BJ (cell line): ENCODE results near the gene ACTC1. TPM values are rescaled to one million over a fixed set of nuclear protein-coding genes. Genes with fewer than 3 reads are reported as not detected.

Experiments
- CTCF ChIA-PET: fragments of 350-600 bp; formaldehyde crosslinking; extraction: SDS; loops from one replicate; lab custom pipeline; 2021; ENCODE audit warnings: antibody characterized with exemption, inconsistent platforms; lab: Yijun Ruan, JAX
- POLR2A ChIA-PET: fragments of 300-600 bp; sonication (Branson Sonifier 250); formaldehyde crosslinking; extraction: SDS; loops from one replicate; lab custom pipeline; 2021; ENCODE audit warnings: antibody characterized with exemption; lab: Charles Lee
- DNase-seq: peaks from one replicate; pipeline ENCODE4 v3.0.0-alpha.2; 2011; ENCODE audit warnings: low read depth
- H3K27me3 ChIP-seq: 2 replicates; pipeline ENCODE4 v1.6.0; 2011; ENCODE audit warnings: low read length; ENCODE audit not compliant: control insufficient read depth, insufficient read depth
- H3K36me3 ChIP-seq: 2 replicates; pipeline ENCODE4 v1.5.1; 2011; ENCODE audit warnings: low read length; ENCODE audit not compliant: control insufficient read depth, insufficient read depth
- H3K4me3 ChIP-seq: 2 replicates; pipeline ENCODE4 v1.5.1; 2011; ENCODE audit warnings: low read depth, mild to moderate bottlenecking, control low read depth, low read length
- polyA plus RNA-seq: library from polyadenylated mRNA; depleted of rRNA; stranded (reverse); fragments of >200 nt; gene quantifications from 2 replicates; pipeline ENCODE4 v1.2.3, GENCODE V29; 2011
- TF ChIP-seq, protein P1 (sequence below): IDR thresholded peaks from 2 replicates; pipeline ENCODE4 v1.5.1; 2011; ENCODE audit warnings: low read depth, mild to moderate bottlenecking, control low read depth, inconsistent platforms, low read length, moderate library complexity; ENCODE audit not compliant: insufficient read depth

ACTC1 gene
- polyA plus RNA-seq, 1 experiment = 15.2 TPM

DNA sequence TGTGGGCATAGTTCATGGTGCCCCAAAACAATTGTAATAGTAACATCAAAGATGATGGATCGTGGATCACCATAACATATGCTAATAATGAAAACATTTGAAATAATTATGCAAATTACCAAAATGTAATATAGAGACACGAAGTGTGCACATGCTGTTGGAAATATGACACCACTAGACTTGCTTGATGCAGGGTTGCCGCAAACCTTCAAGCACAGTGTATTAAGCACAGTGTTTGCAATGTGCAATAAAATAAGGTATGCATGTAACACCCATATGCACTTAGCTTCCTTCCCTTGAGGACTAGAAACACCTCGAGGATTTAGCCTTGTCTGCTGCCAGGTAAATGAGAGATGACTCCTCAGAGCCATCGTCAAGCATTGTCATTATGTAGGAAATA is 29.6 kb downstream of the ACTC1 start:
- Histone ChIP-seq H3K4me3 (no peak overlapping the region), H3K36me3 (no peaks in the 10 kb centered on the region), H3K27me3 (0 out of 2 replicates have a peak, but pooled peaks cover 1% of the 10 kb centered on the region)
- ChIA-PET POLR2A (no interaction called here), CTCF (no interaction called here)
- DNase-seq = no peak
- TF ChIP-seq, protein P1, sequence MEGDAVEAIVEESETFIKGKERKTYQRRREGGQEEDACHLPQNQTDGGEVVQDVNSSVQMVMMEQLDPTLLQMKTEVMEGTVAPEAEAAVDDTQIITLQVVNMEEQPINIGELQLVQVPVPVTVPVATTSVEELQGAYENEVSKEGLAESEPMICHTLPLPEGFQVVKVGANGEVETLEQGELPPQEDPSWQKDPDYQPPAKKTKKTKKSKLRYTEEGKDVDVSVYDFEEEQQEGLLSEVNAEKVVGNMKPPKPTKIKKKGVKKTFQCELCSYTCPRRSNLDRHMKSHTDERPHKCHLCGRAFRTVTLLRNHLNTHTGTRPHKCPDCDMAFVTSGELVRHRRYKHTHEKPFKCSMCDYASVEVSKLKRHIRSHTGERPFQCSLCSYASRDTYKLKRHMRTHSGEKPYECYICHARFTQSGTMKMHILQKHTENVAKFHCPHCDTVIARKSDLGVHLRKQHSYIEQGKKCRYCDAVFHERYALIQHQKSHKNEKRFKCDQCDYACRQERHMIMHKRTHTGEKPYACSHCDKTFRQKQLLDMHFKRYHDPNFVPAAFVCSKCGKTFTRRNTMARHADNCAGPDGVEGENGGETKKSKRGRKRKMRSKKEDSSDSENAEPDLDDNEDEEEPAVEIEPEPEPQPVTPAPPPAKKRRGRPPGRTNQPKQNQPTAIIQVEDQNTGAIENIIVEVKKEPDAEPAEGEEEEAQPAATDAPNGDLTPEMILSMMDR = no peak

DNA sequence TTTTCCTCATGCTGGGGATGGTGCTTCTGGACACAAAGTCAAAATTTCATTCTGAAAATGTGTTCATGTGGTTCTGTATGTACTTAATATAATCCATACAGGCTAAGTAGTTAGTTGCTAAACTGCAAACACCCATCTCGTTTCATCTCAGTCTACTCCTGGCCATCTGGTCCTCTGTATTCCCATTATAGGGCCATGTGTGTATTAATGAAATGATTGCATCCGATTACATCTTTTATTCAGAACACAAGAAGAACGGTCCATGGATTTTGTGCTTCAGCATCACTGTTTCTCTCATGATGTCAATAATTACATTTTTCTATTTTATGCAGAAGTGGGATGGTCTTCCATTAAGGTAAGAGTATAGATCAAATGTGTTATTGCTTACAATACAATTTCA is 34.4 kb downstream of the ACTC1 start:
- no peak for DNase-seq

DNA sequence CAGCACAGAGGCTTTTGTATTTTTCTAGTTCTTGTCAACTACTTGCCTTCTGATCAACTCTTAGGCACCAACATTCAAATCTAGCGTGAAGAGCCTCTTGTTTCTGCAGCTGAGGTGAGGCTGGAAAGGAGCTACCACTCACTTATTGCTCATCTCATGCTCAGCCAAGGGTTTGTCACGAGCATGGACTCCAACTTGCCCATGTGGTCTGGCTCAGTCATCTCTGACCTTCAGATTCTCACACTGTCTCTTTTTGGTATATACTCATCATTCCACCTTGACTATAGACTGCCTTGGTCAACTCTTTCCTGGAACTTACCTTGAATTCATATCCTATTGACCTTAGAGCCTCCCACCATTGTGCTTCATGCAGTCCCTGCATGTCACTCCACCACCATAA is 35.4 kb downstream of the ACTC1 start:
- ChIA-PET POLR2A (no interaction called here), CTCF (no interaction called here)
- Histone ChIP-seq H3K4me3 (no peak overlapping the region), H3K27me3 (peaks cover 17% of the 10 kb centered on the region), H3K36me3 (no peaks in the 10 kb centered on the region)
- no peak for DNase-seq
- TF ChIP-seq, protein P1 = no peak

More for the DNA sequence above, 34.4 kb downstream of the ACTC1 start:
- H3K27me3 ChIP-seq = peaks cover 9% of the 10 kb centered on the region
- TF ChIP-seq, protein P1 = no peak
- ChIA-PET CTCF (no interaction called here), POLR2A (no interaction called here)
- H3K36me3 ChIP-seq = no peaks in the 10 kb centered on the region
- no peak overlapping the region for H3K4me3 ChIP-seq

DNA sequence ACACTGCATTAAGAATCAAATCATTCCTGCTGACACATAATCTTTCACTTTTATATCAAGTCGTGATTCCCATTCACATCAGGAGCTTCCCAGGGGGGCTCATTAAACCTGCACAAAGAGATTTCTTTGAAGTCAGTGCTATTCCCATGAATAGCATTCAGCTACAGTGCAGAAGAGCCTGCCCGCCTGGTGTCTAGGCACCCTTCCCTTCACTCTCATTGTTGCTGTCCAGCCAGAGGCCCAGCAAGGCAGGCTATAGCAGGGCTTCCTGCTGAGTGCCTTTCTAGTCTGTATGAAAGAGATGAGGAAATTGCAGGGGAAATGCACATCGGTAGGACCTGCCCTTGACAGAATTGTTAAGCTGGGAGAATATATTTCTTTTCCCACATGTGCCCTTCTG is 36.0 kb downstream of the ACTC1 start:
- no peak for DNase-seq
- Histone ChIP-seq H3K4me3 (no peak overlapping the region), H3K27me3 (peaks cover 19% of the 10 kb centered on the region), H3K36me3 (no peaks in the 10 kb centered on the region)
- ChIA-PET CTCF (no interaction called here), POLR2A (no interaction called here)
- TF ChIP-seq, protein P1 = no peak

DNA sequence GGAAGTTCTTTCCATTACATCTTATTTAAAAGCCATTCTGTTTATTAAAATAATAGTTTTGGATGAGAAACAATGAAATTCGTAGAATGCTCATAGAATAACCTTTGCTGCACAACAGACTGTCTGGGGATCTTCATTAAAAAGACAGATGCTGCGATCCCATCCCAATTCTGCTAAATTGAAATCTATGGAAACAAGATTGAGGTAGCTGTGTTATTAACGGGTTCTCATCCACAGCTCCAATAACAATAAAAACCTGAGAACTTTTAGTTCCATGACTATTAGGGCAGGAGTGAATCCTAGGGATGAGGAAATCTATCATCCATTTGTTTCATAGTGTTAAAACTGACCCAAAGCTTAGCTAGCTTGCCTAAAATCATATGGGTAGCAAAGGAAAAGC is 38.1 kb downstream of the ACTC1 start:
- Histone ChIP-seq H3K27me3 (peaks cover 24% of the 10 kb centered on the region), H3K36me3 (no peaks in the 10 kb centered on the region), H3K4me3 (no peak overlapping the region)
- POLR2A ChIA-PET = no interaction called here
- DNase-seq = no peak
- CTCF ChIA-PET = no interaction called here
- TF ChIP-seq, protein P1 = no peak
